ENCODE measurements around the gene ZNF524. TPM values are rescaled to one million over a fixed set of nuclear protein-coding genes. Genes with fewer than 3 reads are reported as not detected.

The ZNF524 gene
- total RNA-seq, 2 donors from 2014 or later, result 21.4 to 29.7 TPM

- DNase-seq (ENCODE audit: low spot score in 2 of 2), result no peak
- H3K9me3 Mint-ChIP-seq, result peaks cover 0 to 4% of the 10 kb centered on the region in 2 donors
- H3K27ac Mint-ChIP-seq, result no peak overlapping the region
- no peak for ATAC-seq
- H3K36me3 Mint-ChIP-seq, result peaks cover 0 to 7% of the 10 kb centered on the region in 2 donors
Observed at GRCh38 chr19:55621673-55622231, 21.7 kb downstream of the ZNF524 start.

DNA sequence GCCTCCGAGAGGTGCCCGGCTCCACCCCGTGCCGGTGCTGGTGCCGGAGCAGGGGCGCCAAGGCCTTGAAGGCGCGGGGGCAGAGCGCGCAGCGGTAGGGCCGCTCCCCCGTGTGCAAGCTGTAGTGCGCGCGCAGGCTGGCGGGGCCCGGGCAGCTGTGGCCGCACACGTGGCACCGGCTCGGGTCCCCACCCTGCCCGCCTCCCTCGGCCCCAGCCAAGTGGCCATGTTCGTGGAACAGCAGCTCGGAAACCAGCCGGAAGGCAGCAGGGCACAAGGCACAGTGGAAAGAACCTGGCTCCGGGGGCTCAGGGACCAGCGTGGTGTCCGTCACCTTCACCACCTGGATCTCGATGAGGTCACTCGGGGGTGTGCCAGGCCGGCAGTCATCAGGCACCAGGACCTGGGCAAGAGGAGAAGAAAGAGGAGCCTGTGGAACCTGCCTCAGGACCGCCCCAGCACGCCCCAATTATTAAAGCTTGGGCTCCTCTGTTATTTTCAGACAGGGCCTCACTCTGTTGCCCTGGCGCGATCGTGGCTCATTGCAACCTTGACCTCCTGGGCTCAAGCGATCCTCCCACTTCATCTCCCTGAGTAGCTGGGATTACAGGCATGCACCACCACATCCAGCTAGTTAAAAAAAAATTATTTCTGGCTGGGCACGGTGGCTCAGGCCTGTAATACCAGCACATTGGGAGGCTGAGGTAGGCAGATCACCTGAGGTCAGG lies 22.3 kb downstream of the ZNF524 start:
- Mint-ChIP-seq H3K27ac (no peak overlapping the region), H3K36me3 (peaks cover 0 to 4% of the 10 kb centered on the region in 2 donors), H3K9me3 (peaks cover 0 to 4% of the 10 kb centered on the region in 2 donors)
- DNase-seq (ENCODE audit: low spot score in 2 of 2) (no peak), ATAC-seq (no peak)

DNA sequence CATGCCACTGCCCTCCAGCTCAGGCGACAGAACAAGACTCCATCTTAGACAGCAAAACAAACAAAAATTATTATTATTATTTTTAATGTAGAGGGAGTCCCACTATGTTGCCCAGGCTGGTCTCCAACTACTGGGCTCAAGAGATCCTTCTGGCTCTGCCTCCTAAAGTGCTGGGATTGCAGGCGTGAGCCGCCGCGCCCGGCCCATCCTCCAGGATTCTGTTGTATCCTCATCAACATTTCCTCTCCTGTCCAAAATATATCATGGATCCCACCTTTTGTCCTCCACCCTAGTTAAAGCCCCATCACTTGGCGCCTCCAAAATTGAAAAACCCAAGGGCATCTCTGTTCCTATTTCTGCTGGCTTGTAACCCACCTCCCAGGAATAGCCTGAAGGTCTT lies 23.0 kb downstream of the ZNF524 start:
- ATAC-seq (no peak), DNase-seq (ENCODE audit: low spot score in 2 of 2) (no peak)
- Mint-ChIP-seq H3K36me3 (no peaks in the 10 kb centered on the region), H3K9me3 (peaks cover 0 to 4% of the 10 kb centered on the region in 2 donors), H3K27ac (peak overlapping the region in 1 of 2 donors; percentile 91)

DNA sequence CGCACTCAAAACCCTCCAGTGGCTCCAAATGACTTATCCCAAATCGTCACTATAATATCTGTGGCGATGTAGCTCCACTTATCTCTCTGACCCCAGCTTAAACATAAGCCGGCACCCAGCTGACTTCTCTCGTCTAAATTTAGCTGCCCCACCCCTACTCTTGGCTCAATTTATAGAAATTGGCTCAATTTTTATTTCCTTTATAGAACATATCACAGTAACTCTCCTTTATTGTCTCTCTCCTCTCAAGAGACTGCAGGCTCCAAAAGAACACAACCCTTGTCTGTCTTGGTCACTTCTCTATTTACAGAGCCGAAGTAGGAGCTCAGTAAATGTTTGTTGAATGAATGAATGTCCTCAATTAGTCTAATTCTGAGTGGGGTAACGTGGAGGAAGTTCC lies 23.5 kb downstream of the ZNF524 start:
- ATAC-seq (no peak), DNase-seq (ENCODE audit: low spot score in 2 of 2) (no peak)
- peaks cover 0 to 4% of the 10 kb centered on the region in 2 donors for H3K9me3 Mint-ChIP-seq
- no peaks in the 10 kb centered on the region for H3K36me3 Mint-ChIP-seq
- H3K27ac Mint-ChIP-seq, result peak overlapping the region in 1 of 2 donors; percentile 91

DNA sequence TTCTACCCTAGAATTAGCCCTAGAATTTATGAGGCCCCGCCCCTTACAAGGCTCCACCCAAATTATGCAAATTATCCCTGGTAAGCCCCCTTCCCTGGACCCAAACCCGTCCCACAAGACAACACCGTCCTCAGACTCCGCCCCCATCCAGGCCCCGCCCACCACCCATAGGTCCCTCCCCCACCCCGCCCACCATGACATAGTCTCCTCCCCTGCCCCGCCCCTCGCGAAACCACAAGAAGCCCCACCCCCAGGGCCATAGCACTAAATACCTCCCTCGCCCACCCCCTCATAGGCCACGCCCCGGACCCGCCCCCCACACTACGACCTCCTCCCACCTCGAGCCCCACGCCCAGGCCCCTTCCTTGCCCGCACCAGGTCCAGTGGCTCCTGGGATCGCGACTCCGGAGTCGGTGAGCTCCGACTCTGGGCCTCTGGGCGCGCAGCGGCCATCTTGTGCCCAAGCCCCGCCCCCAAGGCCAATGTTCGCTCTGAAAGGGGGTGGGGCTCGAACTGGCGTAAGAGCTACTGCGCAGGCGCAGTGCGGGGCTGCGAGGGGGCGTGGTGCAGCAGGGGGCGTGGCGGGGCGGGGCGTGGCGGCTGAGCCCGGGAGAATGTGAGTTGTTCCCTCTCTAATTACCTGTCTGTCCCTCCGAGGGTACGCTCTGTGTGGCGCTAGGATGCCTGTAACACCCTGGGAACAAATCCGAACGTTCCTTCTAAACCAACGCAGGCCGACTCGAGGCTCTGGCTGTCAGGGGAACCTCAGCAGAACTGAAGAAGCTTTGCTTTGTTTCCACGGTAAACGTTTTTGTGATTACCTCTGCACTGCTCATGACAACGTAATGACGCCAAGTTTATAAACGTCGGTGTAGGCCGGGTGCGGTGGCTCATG lies 24.3 kb downstream of the ZNF524 start, which contains the start of gene ZNF784:
Gene ZNF784 (minus strand): TSS at position 458 of the 895 bp plus-strand sequence. CDS start 5 bp downstream, at position 453.
- Mint-ChIP-seq H3K27ac (peak within 1 kb of the TSS; percentile 91 to 98), H3K36me3 (no peaks in the 10 kb centered on the region), H3K9me3 (peaks cover 0 to 4% of the 10 kb centered on the region in 2 donors)
- ATAC-seq (peak; percentile 50 to 74), DNase-seq (ENCODE audit: low spot score in 2 of 2) (peak; percentile 91 to 94)

DNA sequence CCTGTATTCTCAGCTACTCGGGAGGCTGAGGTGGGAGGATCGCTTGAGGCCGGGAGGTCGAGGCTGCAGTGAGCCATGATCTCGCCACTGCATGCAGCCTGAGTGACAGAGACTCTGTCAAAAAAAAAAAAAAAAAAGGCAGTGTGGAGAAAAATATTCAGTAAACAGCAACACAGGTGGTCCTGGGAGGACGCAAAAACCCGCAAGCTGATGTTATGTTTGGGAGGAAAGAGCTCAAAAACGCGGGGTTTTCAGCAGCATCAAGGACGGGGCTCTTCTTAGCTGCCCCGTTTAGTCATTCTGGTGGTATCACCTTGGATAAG lies 24.9 kb downstream of the ZNF524 start:
- ATAC-seq, result no peak

GRCh38 chr19:55626350-55626749 lies 26.3 kb downstream of the ZNF524 start:
- ATAC-seq (peak; percentile 76 to 90), DNase-seq (ENCODE audit: low spot score in 2 of 2) (peak in 1 of 2 donors; percentile 47)
- no peaks in the 10 kb centered on the region for H3K36me3 Mint-ChIP-seq
- peak overlapping the region; percentile 8 to 67 for H3K27ac Mint-ChIP-seq
- peaks cover 0 to 4% of the 10 kb centered on the region in 2 donors for H3K9me3 Mint-ChIP-seq

More for the DNA sequence above, 24.9 kb downstream of the ZNF524 start:
- DNase-seq (ENCODE audit: low spot score in 2 of 2), result no peak
- Mint-ChIP-seq H3K27ac (peak overlapping the region in 1 of 2 donors; percentile 91), H3K9me3 (peaks cover 0 to 4% of the 10 kb centered on the region in 2 donors), H3K36me3 (no peaks in the 10 kb centered on the region)

DNA sequence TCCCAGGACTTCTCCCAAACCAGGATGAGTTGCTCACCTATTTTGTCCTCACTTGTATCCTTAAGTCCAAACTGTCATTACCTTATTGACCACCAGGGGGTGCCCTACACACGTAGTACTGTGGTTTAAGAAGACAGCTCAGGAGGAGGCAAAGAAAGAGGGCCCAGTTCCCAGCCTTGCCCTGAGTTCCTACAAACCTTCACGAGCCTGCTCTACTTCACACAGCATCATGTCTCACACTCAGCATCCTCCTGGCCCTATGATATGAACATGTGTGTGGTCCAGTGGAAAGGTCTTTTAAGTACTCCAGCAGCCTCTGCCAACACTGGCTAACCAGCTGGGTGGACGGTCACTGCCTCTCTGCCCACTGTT lies 32.4 kb downstream of the ZNF524 start:
- DNase-seq (ENCODE audit: low spot score in 2 of 2), result peak in 1 of 2 donors; percentile 93
- peak overlapping the region in 1 of 2 donors; percentile 46 for H3K27ac Mint-ChIP-seq
- peaks cover 15 to 19% of the 10 kb centered on the region in 2 donors for H3K36me3 Mint-ChIP-seq
- peak; percentile 34 to 48 for ATAC-seq
- no peaks in the 10 kb centered on the region for H3K9me3 Mint-ChIP-seq

DNA sequence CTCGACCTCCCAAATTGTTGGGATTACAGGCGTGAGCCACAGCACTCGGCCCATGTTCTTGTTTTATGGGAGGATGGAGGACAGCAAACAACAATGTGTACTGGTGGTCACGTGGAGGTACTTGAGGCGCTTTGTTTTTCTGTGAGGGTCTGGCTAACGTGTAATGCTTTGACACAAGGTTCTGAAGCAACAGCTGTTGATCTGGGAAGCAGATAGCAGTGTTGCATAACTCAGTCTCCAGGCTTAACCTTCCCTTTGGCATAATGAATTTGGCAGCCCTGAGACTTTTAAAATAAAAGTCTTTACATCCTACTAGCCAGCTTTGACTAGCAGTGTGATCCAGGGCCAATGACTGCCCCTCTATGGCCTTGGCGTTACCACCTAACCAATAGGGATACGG lies 33.8 kb downstream of the ZNF524 start:
- Mint-ChIP-seq H3K9me3 (peaks cover 0 to under 1% of the 10 kb centered on the region in 2 donors), H3K36me3 (peaks cover 21 to 26% of the 10 kb centered on the region in 2 donors), H3K27ac (peak overlapping the region in 1 of 2 donors; percentile 99)
- ATAC-seq (no peak), DNase-seq (ENCODE audit: low spot score in 2 of 2) (no peak)

- Mint-ChIP-seq H3K27ac (peak overlapping the region; percentile 99 to 100), H3K9me3 (peaks cover 1 to 4% of the 10 kb centered on the region in 2 donors), H3K36me3 (peaks cover 26 to 38% of the 10 kb centered on the region in 2 donors)
- no peak for DNase-seq (ENCODE audit: low spot score in 2 of 2)
- peak in 1 of 2 donors; percentile 61 for ATAC-seq
Observed at GRCh38 chr19:55635334-55635717, 35.2 kb downstream of the ZNF524 start.

- H3K9me3 Mint-ChIP-seq, result peaks cover 4% of the 10 kb centered on the region in 2 donors
- no peak for ATAC-seq
- DNase-seq (ENCODE audit: low spot score in 2 of 2), result no peak
- H3K27ac Mint-ChIP-seq, result peak overlapping the region; percentile 99 to 100
- peaks cover 29 to 39% of the 10 kb centered on the region in 2 donors for H3K36me3 Mint-ChIP-seq
Observed at GRCh38 chr19:55635856-55636440, 35.9 kb downstream of the ZNF524 start.

- peak overlapping the region; percentile 41 to 99 for H3K27ac Mint-ChIP-seq
- ATAC-seq, result no peak
- peaks cover 4% of the 10 kb centered on the region in 2 donors for H3K9me3 Mint-ChIP-seq
- peaks cover 29 to 44% of the 10 kb centered on the region in 2 donors for H3K36me3 Mint-ChIP-seq
- DNase-seq (ENCODE audit: low spot score in 2 of 2), result no peak
Observed at GRCh38 chr19:55636723-55637122, 36.6 kb downstream of the ZNF524 start.

DNA sequence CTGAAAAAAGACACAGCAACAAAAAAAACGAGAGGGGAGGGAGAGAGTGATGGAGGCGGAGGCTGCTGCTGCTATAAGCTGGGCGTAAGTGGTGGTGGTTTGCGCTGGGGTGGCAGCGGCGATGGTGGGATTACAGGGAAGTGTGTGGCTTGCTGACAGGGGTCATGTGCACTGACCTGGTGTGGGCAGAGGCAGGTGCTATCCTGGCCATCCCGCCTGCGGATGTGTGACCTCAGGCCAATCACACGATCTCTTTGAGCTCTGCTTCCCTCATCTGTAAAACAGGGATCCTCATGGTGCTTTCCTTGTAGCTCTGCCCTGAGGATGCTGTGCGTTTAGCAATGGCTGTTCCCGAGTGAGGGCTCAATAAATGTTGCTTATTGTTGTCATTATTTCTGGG lies 37.4 kb downstream of the ZNF524 start:
- H3K36me3 Mint-ChIP-seq, result peaks cover 29 to 50% of the 10 kb centered on the region in 2 donors

GRCh38 chr19:55638864-55639359 lies 38.8 kb downstream of the ZNF524 start:
- no peak for ATAC-seq
- peaks cover 35 to 62% of the 10 kb centered on the region in 2 donors for H3K36me3 Mint-ChIP-seq
- H3K27ac Mint-ChIP-seq, result peak overlapping the region in 1 of 2 donors; percentile 51
- DNase-seq (ENCODE audit: low spot score in 2 of 2), result peak in 1 of 2 donors; percentile 67
- H3K9me3 Mint-ChIP-seq, result peaks cover 4% of the 10 kb centered on the region in 2 donors

More for the DNA sequence above, 37.4 kb downstream of the ZNF524 start:
- no peak for ATAC-seq
- Mint-ChIP-seq H3K27ac (no peak overlapping the region), H3K9me3 (peaks cover 4% of the 10 kb centered on the region in 2 donors)
- DNase-seq (ENCODE audit: low spot score in 2 of 2), result no peak

GRCh38 chr19:55640043-55640576 lies 40.0 kb downstream of the ZNF524 start:
- Mint-ChIP-seq H3K36me3 (peaks cover 37 to 66% of the 10 kb centered on the region in 2 donors), H3K9me3 (peaks cover 4% of the 10 kb centered on the region in 2 donors), H3K27ac (peak overlapping the region; percentile 86 to 96)
- DNase-seq (ENCODE audit: low spot score in 2 of 2) (peak in 1 of 2 donors; percentile 73), ATAC-seq (peak in 1 of 2 donors; percentile 34)
